Tibial nerve (tissue), 4 donors: Measurements from ENCODE around the gene PISD. TPM values are rescaled to one million over a fixed set of nuclear protein-coding genes. Genes with fewer than 3 reads are reported as not detected.

Experiments
- DNase-seq, 2 donors: peaks; one replicate each; pipeline ENCODE4 v3.0.0-alpha.2; 2019; ENCODE audit warnings: low spot score in 2 of 2
- H3K27ac ChIP-seq, 4 donors: fragments of 200-600 bp; sonication (generic) in 3 of 4; one replicate each; pipeline ENCODE4 v1.5.1; 2017 to 2019; ENCODE audit warnings: mild to moderate bottlenecking in 1 of 4
- H3K27me3 ChIP-seq, 2 donors: fragments of 200-600 bp; sonication (generic) in 1 of 2; one replicate each; pipeline versions ENCODE4 v1.5.1 to v1.6.0; 2017 to 2019
- H3K36me3 ChIP-seq, 3 donors: fragments of 200-600 bp; sonication (generic); one replicate each; pipeline ENCODE4 v1.5.1; 2018 to 2019
- H3K4me1 ChIP-seq, 4 donors: fragments of 200-600 bp; sonication (generic) in 3 of 4; one replicate each; pipeline ENCODE4 v1.5.1; 2017 to 2019
- H3K4me3 ChIP-seq, 4 donors: fragments of 200-600 bp; sonication (generic) in 3 of 4; one replicate each; pipeline ENCODE4 v1.5.1; 2017 to 2019; ENCODE audit warnings: mild to moderate bottlenecking in 1 of 4, moderate library complexity in 1 of 4
- H3K9me3 ChIP-seq, 4 donors: fragments of 200-600 bp; sonication (generic) in 3 of 4; one replicate each; pipeline ENCODE4 v1.5.1; 2017 to 2019
- CTCF ChIP-seq, 5 experiments: fragments of 200-600 bp in 3 of 5; fragments of 450-650 bp in 2 of 5; sonication (generic) in 3 of 5; IDR thresholded peaks; one replicate each; pipeline ENCODE4 v1.5.1; 2016 to 2019; ENCODE audit warnings: antibody characterized with exemption in 5 of 5, mild to moderate bottlenecking in 3 of 5, moderate library complexity in 2 of 5
- EP300 ChIP-seq, 2 donors: sonication (generic); formaldehyde crosslinking; IDR thresholded peaks; one replicate each; pipeline ENCODE4 v1.6.1; 2017; ENCODE audit warnings: antibody characterized with exemption in 2 of 2, mild to moderate bottlenecking in 1 of 2
- POLR2A ChIP-seq, 2 donors: fragments of 450-650 bp; IDR thresholded peaks; one replicate each; pipeline ENCODE4 v1.6.1; 2017; ENCODE audit warnings: antibody characterized with exemption in 2 of 2, mild to moderate bottlenecking in 2 of 2, moderate library complexity in 2 of 2
- WGBS, 2 donors: methylation state at CpG; one replicate each; pipeline ENCODE4 v1.1.5; 2018; 5-methylcytosine and 5-hydroxymethylcytosine counted together
- total RNA-seq, 4 donors: library from RNA; depleted of rRNA; stranded (reverse); fragments of >200 nt; gene quantifications; one replicate each; pipeline ENCODE4 v1.1.0, GENCODE V29; 2016

The PISD gene
- total RNA-seq, 4 donors from 2014 or later = 26.9 to 44.7 (median 36.2) TPM

DNA sequence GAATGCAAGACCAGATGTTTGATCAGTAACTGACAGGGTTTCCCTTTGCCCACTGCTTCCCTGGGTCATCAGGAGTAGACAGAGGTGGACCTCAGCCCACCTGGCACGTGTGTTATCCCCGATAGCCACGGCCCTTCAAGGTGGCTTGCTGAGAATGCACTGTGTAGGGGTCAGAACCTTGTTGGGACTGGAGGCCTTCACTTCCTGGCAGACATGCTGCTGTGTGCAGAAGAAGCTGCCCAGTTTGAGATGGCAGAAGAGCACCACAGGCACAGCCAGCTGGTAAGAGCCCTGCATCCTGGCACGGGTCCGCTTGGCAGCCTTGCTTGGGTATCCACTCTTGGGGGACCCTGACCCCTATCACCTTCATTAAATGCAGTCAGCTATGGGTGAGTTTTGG lies 83.8 kb downstream of the PISD start:
- WGBS, 2 donors = 88 to 92% methylated on average over 5 of the region's 5 CpGs
- H3K9me3 ChIP-seq = no peaks in the 10 kb centered on the region
- H3K4me3 ChIP-seq = no peak overlapping the region
- H3K36me3 ChIP-seq = peaks cover 0 to 67% (median 0%) of the 10 kb centered on the region in 3 donors
- no peak for TF ChIP-seq EP300 (IDR thresholded peaks at IDR 0.05)
- H3K27me3 ChIP-seq = no peaks in the 10 kb centered on the region
- H3K27ac ChIP-seq = no peak overlapping the region
- no peak for DNase-seq
- H3K4me1 ChIP-seq = no peaks in the 10 kb centered on the region

- 82 to 85% methylated on average over 5 of the region's 5 CpGs for WGBS, 2 donors
- Histone ChIP-seq H3K9me3 (no peaks in the 10 kb centered on the region), H3K4me1 (no peaks in the 10 kb centered on the region), H3K4me3 (no peak overlapping the region), H3K27ac (no peak overlapping the region), H3K27me3 (no peaks in the 10 kb centered on the region), H3K36me3 (peaks cover 0 to 71% (median 0%) of the 10 kb centered on the region in 3 donors)
- no peak for TF ChIP-seq CTCF (IDR thresholded peaks at IDR 0.05)
- TF ChIP-seq EP300 (IDR thresholded peaks at IDR 0.05) = no peak
- no peak for TF ChIP-seq POLR2A (IDR thresholded peaks at IDR 0.05)
- DNase-seq = no peak
These were observed 84.3 kb downstream of the PISD start for GRCh38 chr22:31577711-31578110.

DNA sequence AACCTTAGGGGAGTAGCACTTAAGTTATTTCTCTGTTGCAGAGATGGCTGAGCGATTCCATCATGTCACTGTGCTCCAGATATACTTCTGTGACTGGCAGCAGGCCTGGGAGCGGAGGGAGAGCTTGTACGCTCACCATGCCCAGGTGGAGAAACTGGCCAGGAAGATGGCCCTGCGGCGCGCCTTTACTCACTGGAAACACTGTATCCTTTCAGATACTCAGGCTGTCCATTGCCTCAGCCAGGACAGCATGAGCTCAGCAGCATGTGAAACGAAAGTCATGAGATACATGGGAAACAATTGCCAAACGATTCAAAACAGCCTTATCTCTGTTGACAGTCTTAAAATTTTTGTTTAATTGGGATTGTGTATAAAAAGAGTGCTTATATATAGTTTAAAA lies 86.8 kb downstream of the PISD start:
- DNase-seq = no peak
- Histone ChIP-seq H3K4me3 (no peak overlapping the region), H3K4me1 (no peaks in the 10 kb centered on the region), H3K27me3 (no peaks in the 10 kb centered on the region), H3K36me3 (peaks cover 0 to 69% (median 0%) of the 10 kb centered on the region in 3 donors), H3K9me3 (no peaks in the 10 kb centered on the region), H3K27ac (no peak overlapping the region)
- TF ChIP-seq EP300 (IDR thresholded peaks at IDR 0.05) = no peak
- TF ChIP-seq CTCF (IDR thresholded peaks at IDR 0.05) = no peak
- TF ChIP-seq POLR2A (IDR thresholded peaks at IDR 0.05) = no peak
- WGBS, 2 donors = 91 to 93% methylated on average over 8 of the region's 8 CpGs

DNA sequence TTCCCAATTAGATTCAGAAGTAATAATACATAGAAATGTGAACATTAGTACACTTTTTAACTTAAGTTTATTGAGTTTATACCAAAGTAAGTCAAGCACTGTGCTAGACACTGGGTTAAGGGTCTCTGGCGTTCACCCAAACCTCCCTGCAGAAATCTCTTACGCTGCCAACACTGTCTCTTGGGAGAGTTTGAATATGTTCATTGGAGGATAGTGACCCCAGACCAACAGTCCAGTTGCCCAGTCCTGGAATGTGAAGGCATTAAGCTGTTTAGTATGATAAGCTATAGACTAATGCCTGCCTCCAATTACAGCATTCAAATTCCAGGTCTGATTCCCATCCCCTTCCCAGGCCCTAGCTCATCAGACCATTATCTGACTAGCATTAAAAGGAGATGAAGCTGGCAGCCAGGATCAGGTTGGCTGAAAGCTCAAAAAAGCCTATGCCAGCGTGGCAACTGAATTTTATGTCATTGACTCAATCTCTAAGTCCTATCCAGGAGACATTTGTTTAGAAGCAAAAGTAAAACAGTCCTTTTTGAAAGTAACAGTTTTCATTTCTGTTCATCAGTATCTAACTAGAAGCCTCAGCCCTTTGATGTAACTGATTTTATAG lies 87.9 kb downstream of the PISD start:
- Histone ChIP-seq H3K4me1 (no peaks in the 10 kb centered on the region), H3K9me3 (no peaks in the 10 kb centered on the region), H3K4me3 (no peak overlapping the region), H3K27me3 (no peaks in the 10 kb centered on the region), H3K36me3 (peaks cover 0 to 60% (median 0%) of the 10 kb centered on the region in 3 donors), H3K27ac (no peak overlapping the region)
- WGBS, 2 donors = 56 to 67% methylated on average over 3 of the region's 3 CpGs
- TF ChIP-seq POLR2A (IDR thresholded peaks at IDR 0.05) (no peak), EP300 (IDR thresholded peaks at IDR 0.05) (no peak), CTCF (IDR thresholded peaks at IDR 0.05) (no peak)
- no peak for DNase-seq

- H3K9me3 ChIP-seq = no peaks in the 10 kb centered on the region
- H3K27ac ChIP-seq = no peak overlapping the region
- no peak for DNase-seq
- H3K27me3 ChIP-seq = no peaks in the 10 kb centered on the region
- H3K4me3 ChIP-seq = no peak overlapping the region
- WGBS, 2 donors = 81 to 92% methylated on average over 5 of the region's 5 CpGs
- no peaks in the 10 kb centered on the region for H3K4me1 ChIP-seq
- TF ChIP-seq POLR2A (IDR thresholded peaks at IDR 0.05) = no peak
- TF ChIP-seq CTCF (IDR thresholded peaks at IDR 0.05) = no peak
- TF ChIP-seq EP300 (IDR thresholded peaks at IDR 0.05) = no peak
- H3K36me3 ChIP-seq = peaks cover 0 to 48% (median 0%) of the 10 kb centered on the region in 3 donors
These were observed 89.1 kb downstream of the PISD start for GRCh38 chr22:31572939-31573338.
